Uterus (tissue), 4 donors: ENCODE measurements around the gene GEMIN2. TPM values are rescaled to one million over a fixed set of nuclear protein-coding genes. Genes with fewer than 3 reads are reported as not detected.
"Not testable (repeated sequence)": the region's sequence is repeated elsewhere in the genome, so short reads cannot be mapped to it uniquely, and the experiment has no call there.

Source experiments
- DNase-seq, 2 donors: peaks; one replicate each; pipeline ENCODE4 v3.0.0-alpha.2; 2019 to 2020
- H3K27ac ChIP-seq, 2 donors: fragments of 200-600 bp; sonication (generic); 1 replicate in 1 of 2; 2 replicates in 1 of 2; pipeline ENCODE4 v1.5.1; 2016 to 2018
- H3K27me3 ChIP-seq, 2 donors: fragments of 200-600 bp; sonication (generic); one replicate each; pipeline ENCODE4 v1.5.1; 2018 to 2019; ENCODE audit warnings: control low read depth in 1 of 2
- H3K36me3 ChIP-seq, 2 donors: fragments of 200-600 bp; sonication (generic); one replicate each; pipeline ENCODE4 v1.5.1; 2019; ENCODE audit warnings: control low read depth in 1 of 2
- H3K4me1 ChIP-seq, 2 donors: fragments of 200-600 bp; sonication (generic); one replicate each; pipeline ENCODE4 v1.5.1; 2018 to 2019; ENCODE audit warnings: control low read depth in 1 of 2
- H3K4me3 ChIP-seq, 2 donors: fragments of 200-600 bp; sonication (generic); 1 replicate in 1 of 2; 2 replicates in 1 of 2; pipeline ENCODE4 v1.5.1; 2018 to 2019; ENCODE audit warnings: mild to moderate bottlenecking in 1 of 2
- H3K9me3 ChIP-seq, 2 donors: fragments of 200-600 bp; sonication (generic); one replicate each; pipeline ENCODE4 v1.5.1; 2019; ENCODE audit warnings: control low read depth in 1 of 2
- CTCF ChIP-seq, 4 experiments: fragments of 200-600 bp in 2 of 4; fragments of 450-650 bp in 2 of 4; sonication (generic) in 2 of 4; IDR thresholded peaks; one replicate each; pipeline ENCODE4 v1.5.1; 2016 to 2019; ENCODE audit warnings: antibody characterized with exemption in 4 of 4, mild to moderate bottlenecking in 2 of 4, moderate library complexity in 1 of 4
- POLR2A ChIP-seq, 2 donors: fragments of 450-650 bp; IDR thresholded peaks; one replicate each; pipeline ENCODE4 v1.6.1; 2016; ENCODE audit warnings: antibody characterized with exemption in 2 of 2, mild to moderate bottlenecking in 1 of 2, moderate library complexity in 1 of 2
- intact Hi-C: fragments of 100-400 bp; cut with DNase I; formaldehyde crosslinking; loops from one replicate; pipeline ENCODE4 v1.15.1; 2023; ENCODE audit warnings: low total_unique reads
- total RNA-seq, 4 donors: library from RNA; depleted of rRNA in 3 of 4; stranded (reverse); fragments of >200 nt in 3 of 4; gene quantifications; one replicate each; pipeline versions ENCODE4 v1.1.0 to v1.2.4, GENCODE V29; 2014 to 2023
- donor health status: DM: yes; HTN: yes; CAD: no.

Gene GEMIN2
- total RNA-seq, 4 donors from 2014 or later: 11.3 to 53.2 (median 28.2) TPM

DNA sequence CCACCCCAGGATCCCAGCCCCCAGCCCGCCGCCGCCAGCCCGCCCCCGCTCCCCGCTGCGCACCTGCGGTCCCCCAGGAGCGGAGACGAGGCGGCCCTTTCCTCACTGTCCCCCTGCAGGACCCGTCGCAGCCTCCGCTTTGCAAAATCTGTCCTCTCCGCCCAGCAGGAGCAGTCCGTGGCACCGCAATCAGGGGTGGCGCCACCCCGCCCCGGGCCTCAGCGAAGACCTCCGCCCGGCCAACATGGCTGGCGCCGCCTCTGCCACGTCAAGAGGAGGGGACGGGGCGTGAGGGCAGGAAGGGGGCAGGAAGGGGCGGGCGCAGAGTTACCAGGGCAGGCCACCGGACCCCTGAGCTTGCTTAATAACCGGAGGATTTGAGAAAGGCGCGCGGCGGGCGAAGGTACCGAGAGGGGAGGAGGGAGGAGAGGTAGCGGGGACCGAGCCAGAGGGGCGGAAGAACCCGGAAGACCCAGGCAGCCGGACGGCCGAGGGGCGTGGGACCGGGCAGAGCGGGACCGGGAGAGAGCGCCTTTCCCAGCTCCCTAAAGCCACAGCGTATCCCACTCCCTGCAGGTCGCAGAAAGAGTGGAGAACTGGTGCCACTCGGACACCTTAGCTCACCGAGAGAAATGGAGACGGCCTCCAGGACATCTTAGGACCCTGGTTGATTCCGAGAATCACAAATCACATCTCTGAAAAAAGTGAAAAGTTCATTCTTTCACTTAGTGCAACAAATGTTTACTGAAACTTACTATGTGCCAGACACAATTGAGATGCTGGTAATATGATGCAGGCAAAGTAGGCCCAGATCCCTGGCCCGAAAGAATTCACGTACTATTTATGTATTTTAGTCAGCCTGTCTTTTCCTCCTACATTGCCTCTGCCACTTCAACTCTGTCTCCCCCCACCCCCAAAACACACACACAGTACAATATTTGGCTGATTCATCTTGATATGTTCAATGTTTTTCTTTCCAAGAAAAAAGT, 10.9 kb upstream of the GEMIN2 start, which contains the start of gene SEC23A:
Gene SEC23A (minus strand): TSS at position 267 of the 989 bp plus-strand sequence. CDS start 7,117 bp downstream, outside the sequence.
- no peaks in the 10 kb centered on the region for H3K36me3 ChIP-seq
- TF ChIP-seq CTCF (IDR thresholded peaks at IDR 0.05): no peak
- peak; percentile 76 to 87 for TF ChIP-seq POLR2A (IDR thresholded peaks at IDR 0.05)
- peak; percentile 88 to 90 for DNase-seq
- H3K27ac ChIP-seq: peak within 1 kb of the TSS; percentile 96 to 98
- no peaks in the 10 kb centered on the region for H3K9me3 ChIP-seq
- peak within 1 kb of the TSS; percentile 86 to 87 for H3K4me3 ChIP-seq
- peaks cover 0 to 8% of the 10 kb centered on the region in 2 donors for H3K4me1 ChIP-seq
- H3K27me3 ChIP-seq: no peaks in the 10 kb centered on the region
- intact Hi-C loops: loop anchor here (10.0 kb wide), 1 partner anchor 332 kb away; the partner anchor contains the start of gene FBXO33

DNA sequence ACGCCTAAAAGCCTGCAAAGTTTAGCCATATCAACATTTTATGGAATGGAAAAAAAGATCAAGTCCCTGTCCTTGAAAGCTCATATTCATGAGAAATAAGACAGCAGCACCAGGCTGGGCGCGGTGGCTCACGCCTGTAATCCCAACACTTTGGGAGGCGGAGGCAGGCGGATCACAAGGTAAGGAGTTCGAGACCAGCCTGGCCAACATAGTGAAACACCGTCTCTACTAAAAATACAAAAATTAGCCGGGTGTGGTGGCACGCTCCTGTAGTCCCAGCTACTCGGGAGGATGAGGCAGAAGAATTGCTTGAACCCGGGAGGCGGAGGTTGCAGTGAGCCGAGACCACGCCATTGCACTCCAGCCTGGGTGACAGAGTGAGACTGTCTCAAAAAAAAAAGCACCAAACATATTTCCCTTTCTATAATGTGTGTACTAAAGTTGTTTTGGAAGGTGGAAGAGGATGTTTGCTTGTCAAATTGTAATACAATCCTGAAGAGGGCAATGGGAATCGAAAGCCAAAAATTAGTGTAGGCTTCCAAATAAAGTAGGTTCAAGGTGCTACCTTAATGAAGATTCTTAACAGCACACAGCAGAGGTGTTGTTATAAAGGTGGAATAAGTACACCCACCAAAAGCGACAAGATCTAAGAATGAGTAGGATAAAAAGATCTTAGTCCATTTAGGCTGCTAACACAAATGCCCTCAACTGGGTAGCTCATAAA, 9.9 kb upstream of the GEMIN2 start:
- DNase-seq, H3K27me3 ChIP-seq, H3K4me1 ChIP-seq, H3K9me3 ChIP-seq, H3K36me3 ChIP-seq: not testable (repeated sequence)
- intact Hi-C loops: loop anchor here (10.0 kb wide), 1 partner anchor 331 kb away; the partner anchor contains the start of gene FBXO33
- peak overlapping the region; percentile 96 to 98 for H3K27ac ChIP-seq
- H3K4me3 ChIP-seq: peak overlapping the region; percentile 86 to 87

DNA sequence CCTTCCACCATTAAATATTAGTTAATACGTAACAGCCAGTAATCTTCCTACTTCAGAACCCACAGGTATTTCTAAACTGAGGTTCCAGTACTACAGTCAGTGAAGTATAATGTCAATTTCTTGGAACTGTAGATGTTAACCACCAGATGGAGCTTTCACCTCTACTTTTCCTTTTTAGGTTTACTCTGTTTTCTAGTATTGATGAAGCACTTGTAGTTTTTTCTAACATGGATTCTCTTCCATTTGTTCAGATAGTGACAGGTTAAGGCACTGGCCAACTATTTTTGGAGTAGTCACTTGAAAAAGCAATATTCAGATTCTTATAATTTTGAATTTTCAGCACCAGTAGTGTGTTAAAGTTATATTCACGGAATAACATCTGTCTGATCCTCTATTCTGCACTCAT, 6.5 kb upstream of the GEMIN2 start:
- Histone ChIP-seq H3K36me3 (no peaks in the 10 kb centered on the region), H3K27ac (no peak overlapping the region), H3K4me1 (peaks cover 0 to 8% of the 10 kb centered on the region in 2 donors), H3K4me3 (no peak overlapping the region), H3K9me3 (no peaks in the 10 kb centered on the region), H3K27me3 (no peaks in the 10 kb centered on the region)
- DNase-seq: no peak
- intact Hi-C loops: loop anchor here (10.0 kb wide), 1 partner anchor 327 kb away; the partner anchor contains the start of gene FBXO33
- TF ChIP-seq CTCF (IDR thresholded peaks at IDR 0.05): peak in 2 of 4 experiments; percentile 12 to 19
- TF ChIP-seq POLR2A (IDR thresholded peaks at IDR 0.05): no peak

GRCh38 chr14:39108791-39109190, 5.3 kb upstream of the GEMIN2 start:
- intact Hi-C loops: loop anchor here (10.0 kb wide), 1 partner anchor 326 kb away; the partner anchor contains the start of gene FBXO33
- no peak for DNase-seq
- no peaks in the 10 kb centered on the region for H3K36me3 ChIP-seq
- H3K27ac ChIP-seq: no peak overlapping the region
- peaks cover 0 to 8% of the 10 kb centered on the region in 2 donors for H3K4me1 ChIP-seq
- no peaks in the 10 kb centered on the region for H3K27me3 ChIP-seq
- H3K9me3 ChIP-seq: no peaks in the 10 kb centered on the region
- no peak for TF ChIP-seq CTCF (IDR thresholded peaks at IDR 0.05)
- no peak for TF ChIP-seq POLR2A (IDR thresholded peaks at IDR 0.05)
- H3K4me3 ChIP-seq: no peak overlapping the region

DNA sequence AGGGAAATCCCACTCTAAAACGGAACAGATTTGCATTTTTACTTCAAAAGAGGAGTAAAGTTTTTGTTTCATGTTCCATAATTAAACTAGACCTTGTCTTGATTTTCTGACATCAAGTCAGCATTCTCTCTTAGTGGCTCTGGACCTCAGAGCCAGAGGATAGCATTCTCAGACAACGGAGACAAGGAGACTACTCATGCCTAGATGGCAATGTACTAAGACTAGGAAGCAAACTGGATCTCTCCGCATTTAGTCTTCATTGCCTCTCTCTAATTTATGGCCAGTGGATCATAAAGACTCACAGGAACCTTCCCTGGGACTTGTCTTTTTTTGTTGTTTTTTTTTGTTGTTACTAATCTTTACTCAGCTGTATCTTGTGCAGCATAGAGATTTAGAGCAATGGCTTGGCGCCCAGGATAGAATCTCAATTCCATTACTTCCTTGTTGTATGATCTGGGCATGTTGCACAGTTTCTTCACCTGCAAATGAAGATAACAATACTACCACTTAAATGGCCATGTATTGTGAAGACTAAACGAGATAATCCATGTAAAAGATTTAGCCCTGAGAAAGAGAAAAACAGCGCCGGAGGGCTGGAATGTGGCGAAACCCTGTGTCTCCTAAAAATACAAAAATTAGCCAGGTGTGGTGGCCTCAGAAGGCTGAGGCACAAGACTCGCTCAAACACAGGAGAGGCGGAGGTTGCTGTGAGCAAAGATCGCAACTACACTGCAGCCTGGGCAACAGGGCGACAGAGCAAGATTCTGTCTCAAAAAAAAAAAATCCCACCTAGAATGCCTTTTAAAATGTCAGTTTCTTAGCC, 4.0 kb upstream of the GEMIN2 start:
- Histone ChIP-seq H3K27me3 (no peaks in the 10 kb centered on the region), H3K27ac (no peak overlapping the region), H3K4me1 (peaks cover 0 to 4% of the 10 kb centered on the region in 2 donors), H3K36me3 (no peaks in the 10 kb centered on the region), H3K4me3 (peak overlapping the region in 1 of 2 donors; percentile 7), H3K9me3 (no peaks in the 10 kb centered on the region)
- TF ChIP-seq CTCF (IDR thresholded peaks at IDR 0.05) (no peak), POLR2A (IDR thresholded peaks at IDR 0.05) (no peak)
- intact Hi-C loops: loop anchor here (10.0 kb wide), 1 partner anchor 325 kb away; the partner anchor contains the start of gene FBXO33
- no peak for DNase-seq
